PC-3 (cell line): ENCODE data around the gene IFNA6. TPM values are rescaled to one million over a fixed set of nuclear protein-coding genes. Genes with fewer than 3 reads are reported as not detected.

Experiments used
- ATAC-seq: fragments of 200-7000 bp; cut with Tn5 transposase; 2 replicates; pipeline ENCODE4 v1.9.1; 2020; ENCODE audit warnings: mild to moderate bottlenecking, moderate library complexity
- BruUV-seq: library from RNA; stranded (reverse); fragments of 400-500 nt; replicated peaks from 2 replicates; lab custom pipeline; 2021; lab: Mats Ljungman, UMichigan
- CTCF ChIA-PET: fragments of 300-600 bp; sonication (Branson Sonifier 250); formaldehyde crosslinking; loops from one replicate; lab custom pipeline; 2022; ENCODE audit warnings: antibody characterized with exemption; lab: Charles Lee
- POLR2A ChIA-PET: fragments of 300-600 bp; sonication (Branson Sonifier 250); formaldehyde crosslinking; loops from one replicate; lab custom pipeline; 2022; ENCODE audit warnings: antibody characterized with exemption; ENCODE audit not compliant: unreplicated experiment; lab: Charles Lee
- DNase-seq: peaks from one replicate; pipeline ENCODE4 v3.0.0-alpha.2; 2015
- H2AFZ ChIP-seq: fragments of 300-600 bp; sonication (generic); 2 replicates; pipeline ENCODE4 v1.6.0; 2016; ENCODE audit warnings: antibody characterized with exemption, low read length
- H3F3A ChIP-seq: fragments of 300-600 bp; sonication (generic); one replicate; pipeline ENCODE4 v1.6.0; 2017; ENCODE audit warnings: antibody characterized with exemption, low read length, control low read depth, mild to moderate bottlenecking; ENCODE audit not compliant: unreplicated experiment
- H3K27ac ChIP-seq: fragments of 300-600 bp; sonication (generic); 2 replicates; pipeline ENCODE4 v1.5.1; 2016; ENCODE audit warnings: mild to moderate bottlenecking, low read length
- H3K27me3 ChIP-seq: fragments of 300-600 bp; sonication (generic); 2 replicates; pipeline ENCODE4 v1.6.1; 2016; ENCODE audit warnings: low read length, mixed read lengths
- H3K36me3 ChIP-seq: fragments of 300-600 bp; sonication (generic); 2 replicates; pipeline ENCODE4 v1.6.1; 2016; ENCODE audit warnings: low read depth, mixed run types, low read length, mixed read lengths
- H3K4me1 ChIP-seq: fragments of 300-600 bp; sonication (generic); 2 replicates; pipeline ENCODE4 v1.5.1; 2016; ENCODE audit warnings: low read length; ENCODE audit not compliant: insufficient read depth
- H3K4me2 ChIP-seq: fragments of 300-600 bp; sonication (generic); 2 replicates; pipeline ENCODE4 v1.6.0; 2016; ENCODE audit warnings: low read length
- H3K4me3 ChIP-seq: fragments of 300-600 bp; sonication (generic); 2 replicates; pipeline ENCODE4 v1.5.1; 2016; ENCODE audit warnings: mild to moderate bottlenecking, low read length, mixed read lengths
- H3K79me2 ChIP-seq: fragments of 300-600 bp; sonication (generic); 2 replicates; pipeline ENCODE4 v1.6.1; 2017; ENCODE audit warnings: low read length, mixed read lengths
- H3K9ac ChIP-seq: fragments of 300-600 bp; sonication (generic); 2 replicates; pipeline ENCODE4 v1.6.0; 2016; ENCODE audit warnings: mild to moderate bottlenecking, low read length
- H3K9me2 ChIP-seq: fragments of 300-600 bp; sonication (generic); replicated peaks from 2 replicates; pipeline ENCODE4 v1.6.1; 2016; ENCODE audit warnings: mixed run types, low read length, mixed read lengths
- H3K9me3 ChIP-seq: fragments of 300-600 bp; sonication (generic); 2 replicates; pipeline ENCODE4 v1.6.1; 2016; ENCODE audit warnings: low read length, mixed read lengths
- H4K20me1 ChIP-seq: fragments of 300-600 bp; sonication (generic); 2 replicates; pipeline ENCODE4 v1.6.1; 2016; ENCODE audit warnings: low read length, mixed read lengths
- CTCF ChIP-seq: fragments of 300-600 bp; sonication (generic); conservative IDR thresholded peaks from 2 replicates; pipeline ENCODE4 v1.5.1; 2017; ENCODE audit warnings: antibody characterized with exemption, low read depth, mild to moderate bottlenecking, low read length
- EZH2 ChIP-seq: fragments of 300-600 bp; sonication (generic); IDR thresholded peaks from one replicate; pipeline ENCODE4 v1.6.1; 2017; ENCODE audit warnings: antibody characterized with exemption, mild to moderate bottlenecking, low read length; ENCODE audit not compliant: unreplicated experiment
- EZH2phosphoT487 ChIP-seq: fragments of 300-600 bp; sonication (generic); IDR thresholded peaks from 2 replicates; pipeline ENCODE4 v1.6.1; 2018; ENCODE audit warnings: mild to moderate bottlenecking, antibody characterized with exemption, low read length, borderline replicate concordance
- intact Hi-C: fragments of 100-400 bp; cut with micrococcal nuclease; formaldehyde crosslinking; loops from 2 replicates; pipeline ENCODE4 v1.9.0; 2023
- total RNA-seq: library from RNA; depleted of rRNA; stranded (reverse); fragments of >200 nt; gene quantifications from 2 replicates; pipeline ENCODE4 v1.2.3, GENCODE V29; 2014; rRNA removed

IFNA6 gene
- total RNA-seq, 1 experiment from 2014 or later: not detected

GRCh38 chr9:21305213-21305612 lies 45.5 kb downstream of the IFNA6 start, which contains the start of gene IFNA5:
TSS of gene IFNA5 (minus strand) at chr9:21305313. CDS start at chr9:21305256, 57 bp downstream.
- no peaks in the 10 kb centered on the region for H3K36me3 ChIP-seq
- peaks cover 69% of the 10 kb centered on the region for H3K27me3 ChIP-seq
- no peak for ATAC-seq
- no peaks in the 10 kb centered on the region for H3F3A ChIP-seq
- DNase-seq: no peak
- H3K4me2 ChIP-seq: no peak within 1 kb of the TSS
- H3K4me3 ChIP-seq: no peak within 1 kb of the TSS
- no peaks in the 10 kb centered on the region for H3K9me2 ChIP-seq
- H3K27ac ChIP-seq: no peak within 1 kb of the TSS
- no peaks in the 10 kb centered on the region for H4K20me1 ChIP-seq
- H3K9ac ChIP-seq: no peak within 1 kb of the TSS
- H3K9me3 ChIP-seq: no peaks in the 10 kb centered on the region
- TF ChIP-seq CTCF (no peak), EZH2phosphoT487 (no peak), EZH2 (no peak)
- ChIA-PET CTCF (no interaction called here), POLR2A (no interaction called here)
- no peaks in the 10 kb centered on the region for H3K79me2 ChIP-seq
- H2AFZ ChIP-seq: no peak within 1 kb of the TSS
- no peaks in the 10 kb centered on the region for H3K4me1 ChIP-seq
- intact Hi-C loops: no loop called here
- BruUV-seq: no TSS peak

Other genes starting within 250 kb of the IFNA6 start
- gene IFNW1, start 209.1 kb downstream of the IFNA6 start, total RNA-seq: not detected in 2 replicates
- not detected in 2 replicates for gene IFNA21, start 184.2 kb downstream of the IFNA6 start, total RNA-seq
- gene IFNA4, start 163.3 kb downstream of the IFNA6 start, total RNA-seq: not detected in 2 replicates
- gene IFNA7, start 148.7 kb downstream of the IFNA6 start, total RNA-seq: not detected in 2 replicates
- gene IFNA10, start 143.7 kb downstream of the IFNA6 start, total RNA-seq: not detected in 2 replicates
- gene IFNA16, start 133.6 kb downstream of the IFNA6 start, total RNA-seq: not detected in 2 replicates
- gene IFNA17, start 122.7 kb downstream of the IFNA6 start, total RNA-seq: not detected in 2 replicates
- not detected in 2 replicates for gene IFNA14, start 110.9 kb downstream of the IFNA6 start, total RNA-seq
- not detected in 2 replicates for gene IFNA5, start 45.6 kb downstream of the IFNA6 start, total RNA-seq
- gene KLHL9, start 15.5 kb downstream of the IFNA6 start, total RNA-seq: 7.5 and 11.2 TPM in 2 replicates
- gene IFNA13, start 17.2 kb upstream of the IFNA6 start, total RNA-seq: not detected in 2 replicates
- not detected in 2 replicates for gene IFNA2, start 34.5 kb upstream of the IFNA6 start, total RNA-seq
- gene IFNA8, start 58.2 kb upstream of the IFNA6 start, total RNA-seq: not detected in 2 replicates
- gene IFNA1, start 89.6 kb upstream of the IFNA6 start, total RNA-seq: not detected in 2 replicates
- gene IFNE, start 131.4 kb upstream of the IFNA6 start, total RNA-seq: 0.33 and 1.6 TPM in 2 replicates